ENCODE data around the gene TMEM72. TPM values are rescaled to one million over a fixed set of nuclear protein-coding genes. Genes with fewer than 3 reads are reported as not detected.

The TMEM72 gene
- total and polyA plus RNA-seq, 2 donors (not counting 3 experiments of a cell fraction or from before 2014, with no cell fraction given), result not detected

GRCh38 chr10:44917848-44918247 lies 6.7 kb downstream of the TMEM72 start:
- dilution Hi-C loops (cut with MboI; ENCODE audit: extremely low pct_ligation_motif_present, low sequenced_read_pairs), result no loop called here
- H3K4me2 ChIP-seq (ENCODE audit: insufficient read depth, low read length), result no peak overlapping the region
- H3K27ac ChIP-seq (ENCODE audit: insufficient read depth, low read depth, low read length), result no peak overlapping the region
- H3K9me3 ChIP-seq (replicated peaks; ENCODE audit: control insufficient read depth, insufficient read depth, low read length), result no peaks in the 10 kb centered on the region
- FAIRE-seq, result no peak
- DNase-seq (ENCODE audit: low read depth, low spot score), result no peak
- intact Hi-C loops (cut with micrococcal nuclease), result no loop called here
- no peaks in the 10 kb centered on the region for H3K4me1 ChIP-seq (ENCODE audit: control insufficient read depth, extremely low read depth, insufficient read depth, low read length)
- TF ChIP-seq MAX (IDR thresholded peaks at IDR 0.05; ENCODE audit: insufficient read depth, insufficient read length) (no peak), JUN (IDR thresholded peaks at IDR 0.05; ENCODE audit: borderline replicate concordance, insufficient read depth, insufficient read length, low read depth) (no peak), GATA2 (IDR thresholded peaks at IDR 0.05; ENCODE audit: insufficient read depth, insufficient read length, low read depth, low read length) (no peak)
- H3K27me3 ChIP-seq (ENCODE audit: control insufficient read depth in 2 of 2, insufficient read depth in 2 of 2, low read length in 2 of 2), result peaks cover 0 to 3% of the 10 kb centered on the region in 2 experiments
- no peak overlapping the region for H2AFZ ChIP-seq (ENCODE audit: low read depth, low read length)
- no peaks in the 10 kb centered on the region for H3K36me3 ChIP-seq (ENCODE audit: control insufficient read depth in 2 of 2, extremely low read depth in 1 of 2, insufficient read depth in 2 of 2, low read length in 2 of 2)
- H3K79me2 ChIP-seq (ENCODE audit: control insufficient read depth, insufficient read depth, low read length), result no peaks in the 10 kb centered on the region
- ChIA-PET POLR2A (no interaction called here), CTCF (no interaction called here)
- H3K4me3 ChIP-seq (replicated peaks in 1 of 3; ENCODE audit: insufficient read depth in 1 of 3, low read depth in 1 of 3, low read length in 3 of 3), result no peak overlapping the region
- no peaks in the 10 kb centered on the region for H3K9me1 ChIP-seq (replicated peaks; ENCODE audit: control insufficient read depth, extremely low read depth, insufficient read depth, low read length)
- no peak overlapping the region for H3K9ac ChIP-seq (replicated peaks; ENCODE audit: extremely low read depth, insufficient read depth, low read length)
- BruUV-seq (replicated peaks), result no TSS peak
- no peaks in the 10 kb centered on the region for H4K20me1 ChIP-seq (replicated peaks; ENCODE audit: control insufficient read depth, extremely low read depth, insufficient read depth, low read length)

DNA sequence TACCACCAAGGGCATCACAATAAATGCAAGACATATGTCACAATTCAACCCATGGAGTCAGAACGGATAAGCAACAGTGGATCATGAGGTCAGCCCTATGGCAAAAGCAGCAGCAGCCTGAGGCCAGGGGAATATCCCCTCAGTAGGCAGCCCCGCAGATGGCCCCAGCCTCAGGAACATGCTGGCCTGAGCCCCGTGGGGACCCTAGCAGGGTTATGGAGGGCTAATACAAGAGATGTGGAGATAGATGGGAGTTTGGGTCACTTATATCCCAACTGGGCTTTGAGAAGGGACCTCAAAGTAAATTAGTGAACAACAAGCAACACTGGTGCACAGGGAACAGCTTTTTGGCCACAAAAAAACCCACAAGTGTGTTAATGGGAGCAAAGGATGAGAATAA lies 9.1 kb downstream of the TMEM72 start:
- Histone ChIP-seq H2AFZ (ENCODE audit: low read depth, low read length) (no peak overlapping the region), H3K79me2 (ENCODE audit: control insufficient read depth, insufficient read depth, low read length) (no peaks in the 10 kb centered on the region), H3K4me3 (replicated peaks in 1 of 3; ENCODE audit: insufficient read depth in 1 of 3, low read depth in 1 of 3, low read length in 3 of 3) (no peak overlapping the region), H3K4me2 (ENCODE audit: insufficient read depth, low read length) (no peak overlapping the region), H4K20me1 (replicated peaks; ENCODE audit: control insufficient read depth, extremely low read depth, insufficient read depth, low read length) (no peaks in the 10 kb centered on the region), H3K27me3 (ENCODE audit: control insufficient read depth in 2 of 2, insufficient read depth in 2 of 2, low read length in 2 of 2) (peaks cover 0 to 3% of the 10 kb centered on the region in 2 experiments), H3K9me1 (replicated peaks; ENCODE audit: control insufficient read depth, extremely low read depth, insufficient read depth, low read length) (no peaks in the 10 kb centered on the region), H3K4me1 (ENCODE audit: control insufficient read depth, extremely low read depth, insufficient read depth, low read length) (no peaks in the 10 kb centered on the region), H3K9me3 (replicated peaks; ENCODE audit: control insufficient read depth, insufficient read depth, low read length) (no peaks in the 10 kb centered on the region), H3K27ac (ENCODE audit: insufficient read depth, low read depth, low read length) (no peak overlapping the region), H3K9ac (replicated peaks; ENCODE audit: extremely low read depth, insufficient read depth, low read length) (no peak overlapping the region), H3K36me3 (ENCODE audit: control insufficient read depth in 2 of 2, extremely low read depth in 1 of 2, insufficient read depth in 2 of 2, low read length in 2 of 2) (no peaks in the 10 kb centered on the region)
- dilution Hi-C loops (cut with MboI; ENCODE audit: extremely low pct_ligation_motif_present, low sequenced_read_pairs) (no loop called here), intact Hi-C loops (cut with micrococcal nuclease) (no loop called here)
- ChIA-PET POLR2A (no interaction called here), CTCF (interaction anchor here (0.7 kb wide), 1 partner anchor 9 kb away, joined by 3 read pairs; no protein-coding TSS in a partner anchor)
- no peak for DNase-seq (ENCODE audit: low read depth, low spot score)
- FAIRE-seq, result no peak
- TF ChIP-seq MYC (IDR thresholded peaks at IDR 0.05; ENCODE audit: low read depth, low read length) (no peak), EZH2 (IDR thresholded peaks at IDR 0.05; ENCODE audit: borderline replicate concordance, low read depth, low read length, severe bottlenecking) (no peak), JUN (IDR thresholded peaks at IDR 0.05; ENCODE audit: borderline replicate concordance, insufficient read depth, insufficient read length, low read depth) (no peak), MAX (IDR thresholded peaks at IDR 0.05; ENCODE audit: insufficient read depth, insufficient read length) (no peak), POLR2A (IDR thresholded peaks at IDR 0.05; ENCODE audit: low read depth, low read length) (no peak), FOS (IDR thresholded peaks at IDR 0.05; ENCODE audit: borderline replicate concordance, insufficient read depth, low read length) (no peak), POLR2AphosphoS5 (IDR thresholded peaks at IDR 0.05; ENCODE audit: insufficient read depth, low read depth, low read length) (no peak), GATA2 (IDR thresholded peaks at IDR 0.05; ENCODE audit: insufficient read depth, insufficient read length, low read depth, low read length) (no peak), CTCF (IDR thresholded peaks at IDR 0.05; ENCODE audit: extremely low read depth in 1 of 2, insufficient read depth in 1 of 2, low read depth in 1 of 2, low read length in 2 of 2) (no peak)
- no TSS peak for BruUV-seq (replicated peaks)
